Left ventricle myocardium superior (tissue), 1 donor: ENCODE measurements around the gene RHBG. TPM values are rescaled to one million over a fixed set of nuclear protein-coding genes. Genes with fewer than 3 reads are reported as not detected.
A peak's percentile ranks its signal among the peaks of the same experiment; 100 is the strongest.

ENCODE experiments used
- ATAC-seq: fragments of 200-7000 bp; cut with Tn5 transposase; one replicate; pipeline ENCODE4 v1.9.1; 2020; ENCODE audit warnings: mild to moderate bottlenecking, moderate library complexity
- DNase-seq: peaks from one replicate; pipeline ENCODE4 v3.0.0-alpha.2; 2020
- intact Hi-C: fragments of 100-400 bp; cut with micrococcal nuclease; formaldehyde crosslinking; loops from one replicate; pipeline ENCODE4 v1.11.0; 2022
- total RNA-seq: library from RNA; stranded (reverse); fragmentation: NEBNext Ultra II Directional; extraction: Animal tissue kit (Norgen Biotek cat#: 25700); gene quantifications from one replicate; pipeline ENCODE4 v1.2.1, GENCODE V29; 2021
- donor health status: DM: no; HTN: yes; CAD: no; lungs with severe emphysema.

Gene RHBG
- total RNA-seq, 1 donor from 2014 or later: not detected

- intact Hi-C loops: loop anchor here (2.0 kb wide), 1 partner anchor 61 kb away; no protein-coding TSS in a partner anchor
- ATAC-seq: no peak
- no peak for DNase-seq
These were observed 15.0 kb downstream of the RHBG start for GRCh38 chr1:156384007-156384406.

- ATAC-seq (no peak), DNase-seq (no peak)
- intact Hi-C loops: loop anchor here (2.0 kb wide), 1 partner anchor 60 kb away; no protein-coding TSS in a partner anchor
These were observed 15.6 kb downstream of the RHBG start for GRCh38 chr1:156384658-156385057.

GRCh38 chr1:156385534-156386031 lies 16.6 kb downstream of the RHBG start:
- DNase-seq (peak; percentile 58), ATAC-seq (peak; percentile 62)
- intact Hi-C loops: loop anchor here (2.0 kb wide), 1 partner anchor 59 kb away; no protein-coding TSS in a partner anchor

DNA sequence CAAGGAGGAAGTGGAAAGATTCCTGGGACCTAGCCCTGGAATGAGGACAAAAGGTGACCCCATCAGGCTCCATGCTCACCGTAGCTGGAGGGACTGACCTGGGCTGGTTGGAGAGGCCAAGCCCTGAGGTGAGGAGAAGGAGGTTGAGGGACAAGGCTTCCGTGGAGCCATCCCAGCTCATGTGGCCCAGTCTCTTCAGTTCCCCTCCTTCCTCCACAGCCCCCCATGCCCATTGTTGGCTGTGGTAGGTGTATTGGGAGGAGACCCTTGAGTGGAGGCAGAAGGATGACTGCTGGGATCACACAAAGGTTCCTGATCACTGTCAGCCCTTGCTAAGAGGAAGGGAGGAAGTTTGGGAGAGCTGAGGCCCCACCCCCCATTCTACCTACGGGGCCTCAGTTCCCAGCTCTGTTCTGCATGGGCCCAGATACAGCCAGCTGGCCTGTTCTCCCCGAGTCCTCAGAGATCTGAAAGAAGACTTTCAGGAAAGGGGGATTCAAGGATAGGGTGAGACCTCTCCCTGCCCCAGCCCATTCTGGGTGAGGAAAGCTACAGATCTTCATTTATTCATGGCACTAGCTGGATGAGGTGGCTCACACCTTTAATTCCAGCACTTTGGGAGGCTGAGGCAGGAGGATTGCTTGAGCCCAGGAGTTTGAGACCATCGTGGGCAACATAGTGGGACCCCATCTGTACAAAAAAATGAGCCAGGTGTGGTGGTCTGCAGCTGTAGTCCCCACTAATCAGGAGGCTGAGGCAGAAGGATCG lies 17.3 kb downstream of the RHBG start:
- DNase-seq: no peak
- ATAC-seq: no peak
- intact Hi-C loops: no loop called here

DNA sequence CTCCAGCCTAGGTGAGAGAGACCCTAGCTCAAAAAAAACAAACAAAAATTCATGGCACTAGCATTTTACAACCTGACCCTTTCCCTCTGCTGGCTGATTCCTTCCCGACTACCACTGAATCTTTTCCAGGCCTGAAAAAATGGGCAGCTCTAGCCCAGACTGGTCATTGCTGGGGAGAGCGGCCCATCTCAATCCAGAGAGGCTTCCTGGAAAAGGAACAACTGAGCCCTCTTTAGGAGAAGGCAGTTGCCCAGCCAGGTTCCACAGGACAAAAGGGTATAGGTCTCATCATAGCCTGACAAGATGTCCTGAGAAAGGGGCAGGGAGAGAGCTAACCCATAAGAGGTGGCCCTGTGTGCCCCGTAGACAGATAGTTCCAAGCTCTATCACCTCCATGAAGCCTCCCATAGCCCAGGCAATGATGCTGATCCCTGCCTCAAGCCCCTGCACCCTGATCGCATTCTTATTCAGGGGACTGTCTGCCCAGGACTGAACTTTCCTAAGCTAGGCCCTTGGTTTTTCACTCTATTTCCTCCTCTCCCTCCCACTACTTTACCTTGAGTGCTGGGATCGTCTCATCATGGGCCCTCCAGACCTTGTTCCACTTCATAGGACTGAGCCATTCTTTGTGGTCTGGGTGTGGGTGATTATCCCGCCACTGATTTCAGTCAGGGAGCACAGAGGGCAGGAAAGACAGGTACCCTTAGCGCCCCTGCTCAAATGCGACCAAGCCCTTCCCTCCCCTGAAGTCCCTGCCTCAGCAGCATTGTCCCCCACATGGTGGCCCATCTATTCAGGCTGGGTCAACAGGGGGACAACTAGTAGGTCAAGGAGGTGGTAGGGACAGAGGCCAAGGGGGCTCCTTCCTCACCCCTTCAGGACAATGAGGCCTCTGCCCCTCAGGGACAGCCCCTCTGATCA lies 18.2 kb downstream of the RHBG start:
- intact Hi-C loops: no loop called here
- DNase-seq (no peak), ATAC-seq (no peak)

GRCh38 chr1:156387870-156388173 lies 18.8 kb downstream of the RHBG start:
- intact Hi-C loops: no loop called here
- ATAC-seq (no peak), DNase-seq (no peak)

DNA sequence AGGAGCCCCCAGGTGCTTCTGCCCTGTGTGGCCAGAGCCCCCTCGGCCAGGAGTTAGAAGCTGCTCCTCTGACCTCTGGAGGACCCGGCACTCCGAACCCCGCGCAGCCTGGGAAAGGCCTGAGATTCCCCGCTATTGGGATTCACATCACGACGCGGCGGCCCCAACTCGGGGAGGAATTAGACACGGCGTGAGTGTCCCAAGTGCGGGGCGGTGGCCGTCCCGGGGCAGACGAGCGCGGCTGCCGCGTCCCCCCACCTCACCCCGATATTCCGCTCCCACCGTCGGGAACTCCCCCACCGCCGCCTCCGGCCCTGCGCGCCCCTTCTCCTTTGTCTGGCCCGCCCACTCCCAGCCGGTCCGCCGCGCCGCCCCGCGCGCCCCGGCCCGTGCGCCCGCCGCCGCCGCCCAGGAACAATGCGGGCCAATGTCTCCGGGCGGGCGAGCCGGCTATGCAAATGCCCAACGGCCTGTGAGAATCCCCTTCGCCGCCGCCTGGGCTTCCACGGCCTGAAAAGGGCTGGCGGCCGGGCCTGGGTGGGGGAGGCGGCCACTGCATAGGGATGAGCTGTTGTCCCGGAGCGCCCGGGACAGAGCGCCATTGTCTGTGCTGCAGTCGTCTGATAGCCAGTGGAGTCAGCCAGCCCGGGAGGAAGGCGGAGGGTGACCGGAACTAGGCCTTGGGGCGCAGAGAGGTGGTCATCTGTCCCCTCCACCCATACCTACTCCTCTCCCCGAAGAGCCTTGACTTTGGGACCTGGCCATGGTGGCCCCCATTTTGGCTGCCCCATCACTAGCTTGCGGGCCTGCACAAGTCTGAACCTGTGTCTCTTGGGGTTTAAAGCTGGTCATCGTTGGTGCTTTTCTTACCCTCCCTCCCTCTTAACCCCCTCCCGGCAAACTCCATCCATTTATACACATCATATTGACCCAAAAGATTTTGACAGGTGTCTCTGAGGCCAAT lies 19.4 kb downstream of the RHBG start:
- peak; percentile 11 for ATAC-seq
- no peak for DNase-seq
- intact Hi-C loops: no loop called here

DNA sequence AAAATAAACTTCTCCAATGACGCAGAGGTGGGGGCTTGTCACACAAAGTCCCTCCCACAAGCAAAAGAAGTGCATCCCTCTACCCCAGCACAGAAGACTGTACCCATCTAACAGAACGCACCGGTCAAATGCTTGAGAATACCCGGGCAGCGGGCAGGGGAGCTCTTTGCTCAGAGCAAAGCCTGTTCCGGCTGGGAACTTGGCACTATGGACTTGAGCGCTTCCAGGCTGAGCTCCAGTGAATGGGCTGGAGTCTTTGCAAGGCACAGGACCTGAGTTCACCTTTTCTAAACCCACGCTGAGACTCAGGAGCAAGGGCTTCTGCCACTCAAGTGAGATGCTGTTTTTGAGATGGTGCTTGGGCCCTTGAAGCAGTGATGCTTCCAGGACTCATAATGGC lies 20.3 kb downstream of the RHBG start:
- no peak for DNase-seq
- ATAC-seq: no peak
- intact Hi-C loops: no loop called here

DNA sequence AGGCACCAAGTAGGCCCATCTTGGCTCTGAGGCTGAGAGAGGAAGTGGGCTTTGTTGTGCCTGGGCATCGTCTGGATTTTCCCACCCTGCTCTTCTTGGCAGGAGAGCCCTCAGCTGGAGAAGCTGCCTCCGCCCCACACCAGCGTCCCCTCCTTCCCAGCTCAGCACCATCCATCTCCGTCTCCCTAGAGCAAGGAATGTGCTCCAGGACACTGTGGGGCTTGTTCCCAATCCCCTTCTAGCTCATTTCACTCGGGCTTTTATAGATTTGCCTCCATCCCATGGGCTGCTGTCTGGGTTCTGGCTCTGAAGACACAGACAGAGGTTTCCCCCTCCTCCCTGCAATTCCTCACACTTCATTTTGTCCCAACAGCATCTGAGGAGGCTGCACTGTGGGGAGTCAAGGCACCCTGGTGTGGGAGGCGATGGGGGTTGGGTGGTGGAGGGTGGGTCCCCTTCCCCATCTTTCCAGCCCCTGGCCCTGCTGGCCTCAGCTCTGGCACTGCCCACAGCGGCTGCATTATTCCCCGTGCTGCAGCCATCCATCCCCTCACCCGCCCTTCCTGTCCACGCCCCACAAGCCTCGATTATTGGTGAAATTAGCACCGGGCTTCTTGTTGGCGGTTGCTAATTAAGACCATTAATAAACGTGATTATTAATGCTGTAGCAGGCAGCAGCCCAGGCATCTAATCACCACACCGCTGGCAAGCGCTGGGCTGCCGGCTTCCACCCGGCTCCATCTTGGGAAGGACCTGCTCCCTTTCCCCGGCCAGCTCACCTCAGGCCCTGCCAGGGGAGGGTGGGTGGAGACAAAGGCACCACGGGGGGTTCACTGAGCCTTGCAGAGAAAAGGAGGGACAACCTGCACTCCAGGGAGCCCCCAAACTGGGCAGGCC lies 21.7 kb downstream of the RHBG start:
- no peak for ATAC-seq
- intact Hi-C loops: no loop called here
- no peak for DNase-seq

- DNase-seq: no peak
- intact Hi-C loops: no loop called here
These were observed 22.3 kb downstream of the RHBG start for GRCh38 chr1:156391366-156391677.

DNA sequence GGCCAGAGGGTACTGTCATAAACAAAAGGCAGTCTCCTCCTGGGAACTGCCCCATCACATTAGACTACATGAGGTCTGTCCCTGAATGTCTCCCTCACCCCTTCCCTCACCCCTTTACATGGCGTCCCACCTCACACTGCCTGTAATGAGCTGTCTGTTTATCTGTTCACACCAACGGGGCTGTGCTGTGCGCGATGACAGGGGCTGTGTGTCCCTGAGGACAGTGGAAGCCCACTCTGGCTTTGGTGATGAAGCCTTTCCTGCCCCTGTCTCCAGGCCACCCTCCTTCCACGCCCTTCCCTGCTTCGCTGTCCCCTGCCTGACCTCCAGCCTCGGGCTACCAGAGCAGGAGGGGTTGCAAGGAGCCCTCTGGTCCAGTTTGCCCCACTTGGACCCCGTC lies 22.7 kb downstream of the RHBG start:
- intact Hi-C loops: no loop called here
- ATAC-seq: no peak
- DNase-seq: no peak

More at GRCh38 chr1:156391366-156391677, 22.3 kb downstream of the RHBG start:
- ATAC-seq: no peak

DNA sequence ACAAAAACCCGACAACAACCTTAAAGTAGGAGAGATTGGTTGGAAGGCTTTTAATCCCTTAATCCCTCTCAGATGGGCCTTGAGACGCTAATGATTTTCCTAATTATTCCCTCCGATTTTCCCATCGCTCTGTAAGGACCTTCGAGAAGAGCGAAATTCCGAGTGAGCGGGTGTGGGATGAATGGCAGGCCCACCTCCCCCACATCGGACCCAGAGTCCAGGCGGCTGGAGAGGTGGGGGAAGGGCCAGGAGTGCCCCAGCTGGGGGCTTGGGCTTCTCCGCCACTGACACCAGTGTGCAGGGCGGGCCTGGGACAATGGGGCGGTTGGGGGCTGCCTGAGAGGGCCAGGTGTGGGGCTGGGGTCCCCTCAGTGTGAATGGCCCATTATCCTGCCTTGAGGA lies 23.4 kb downstream of the RHBG start:
- DNase-seq: no peak
- intact Hi-C loops: no loop called here
- no peak for ATAC-seq

DNA sequence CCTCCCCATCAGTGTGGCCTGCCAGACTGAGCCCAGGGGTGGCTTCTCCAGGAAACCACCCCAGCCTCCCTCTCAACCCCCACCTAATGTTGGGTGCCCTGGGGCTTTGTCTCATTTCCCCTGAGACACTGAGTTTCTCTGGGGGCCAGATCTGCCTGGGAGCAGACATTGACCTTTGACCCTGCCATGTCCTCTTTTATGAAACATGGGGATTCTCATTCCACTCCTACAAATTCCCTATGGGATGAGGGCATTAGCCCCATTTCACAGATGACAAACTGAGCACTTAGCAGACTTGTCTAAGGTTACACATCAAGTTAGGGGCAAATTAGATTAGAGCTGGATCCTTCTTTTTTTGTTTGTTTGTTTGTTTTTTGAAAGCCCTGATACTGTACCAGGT lies 24.1 kb downstream of the RHBG start:
- no peak for ATAC-seq
- intact Hi-C loops: no loop called here
- no peak for DNase-seq

DNA sequence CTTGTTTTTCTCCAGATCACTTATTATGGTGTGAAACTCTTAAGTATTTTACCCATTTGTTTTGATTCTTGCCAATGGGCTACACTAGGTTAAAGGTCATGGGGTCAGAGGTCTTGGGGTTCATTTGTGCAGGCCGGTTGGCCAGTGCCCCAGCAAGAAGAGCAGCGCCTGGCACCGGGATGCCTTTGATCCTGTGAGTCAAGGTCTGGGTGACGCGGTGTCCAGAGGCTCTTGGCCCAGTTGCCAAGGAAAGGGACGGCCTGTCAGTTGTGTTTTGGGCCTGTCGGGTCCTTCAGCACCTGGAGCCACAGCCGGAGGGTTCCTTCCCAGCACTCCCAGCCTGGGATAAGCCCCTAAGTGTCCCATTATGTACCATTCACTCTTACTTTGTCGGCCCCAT lies 25.1 kb downstream of the RHBG start:
- intact Hi-C loops: no loop called here
- DNase-seq (no peak), ATAC-seq (no peak)

DNA sequence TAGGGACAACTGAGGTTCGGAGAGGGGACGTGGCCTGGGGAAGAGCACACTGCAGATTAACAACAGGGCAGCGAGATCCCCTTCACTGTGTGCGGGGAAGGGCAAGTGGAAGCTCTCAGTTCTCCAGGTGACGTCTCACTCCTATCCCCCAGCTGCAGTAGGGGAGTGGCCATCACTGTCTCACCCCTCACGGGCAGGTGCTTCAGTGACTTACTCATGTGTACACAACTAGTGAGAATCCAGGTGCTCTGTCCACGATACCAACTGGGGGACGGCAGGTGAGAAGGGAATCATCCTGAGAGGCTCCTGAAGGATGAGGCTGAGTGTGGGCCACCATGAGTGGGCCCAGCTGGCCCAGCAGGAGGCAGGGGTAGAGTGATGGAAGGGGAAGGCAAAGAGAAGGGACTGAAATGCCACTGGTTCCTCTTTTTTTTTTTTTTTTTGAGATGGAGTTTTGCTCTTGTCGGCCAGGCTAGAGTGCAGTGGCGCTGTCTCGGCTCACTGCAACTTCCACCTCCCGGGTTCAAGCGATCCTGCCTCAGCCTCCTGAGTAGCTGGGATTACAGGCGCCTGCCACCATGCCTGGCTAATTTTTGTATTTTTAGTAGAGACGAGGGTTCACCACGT lies 25.9 kb downstream of the RHBG start:
- intact Hi-C loops: no loop called here
- DNase-seq (no peak), ATAC-seq (no peak)

GRCh38 chr1:156399355-156400125 lies 30.5 kb downstream of the RHBG start:
- intact Hi-C loops: no loop called here
- ATAC-seq: no peak
- no peak for DNase-seq
